Measurements from ENCODE around the gene NAV2.
"Not testable (repeated sequence)": the region's sequence is repeated elsewhere in the genome, so short reads cannot be mapped to it uniquely, and the experiment has no call there.

Gene NAV2

GRCh38 chr11:19912115-19912957 lies 199.7 kb downstream of the NAV2 start:
- DNase-seq = no peak

- DNase-seq = no peak
Observed at GRCh38 chr11:19912958-19913892, 200.6 kb downstream of the NAV2 start.

GRCh38 chr11:19913893-19914249 lies 201.2 kb downstream of the NAV2 start:
- no peak for DNase-seq

GRCh38 chr11:19915808-19916207 lies 203.2 kb downstream of the NAV2 start:
- DNase-seq = no peak

- no peak for DNase-seq
Observed at GRCh38 chr11:19917069-19917468, 204.4 kb downstream of the NAV2 start.

GRCh38 chr11:19918302-19919049 lies 205.8 kb downstream of the NAV2 start:
- DNase-seq = no peak

- DNase-seq = no peak
Observed at GRCh38 chr11:19919050-19919561, 206.5 kb downstream of the NAV2 start.

GRCh38 chr11:19920982-19921381 lies 208.3 kb downstream of the NAV2 start:
- no peak for DNase-seq

GRCh38 chr11:19921976-19922688 lies 209.5 kb downstream of the NAV2 start:
- DNase-seq = no peak

- DNase-seq = no peak
Observed at GRCh38 chr11:19922689-19923035, 210.0 kb downstream of the NAV2 start.

- DNase-seq = no peak
Observed at GRCh38 chr11:19923626-19924025, 211.0 kb downstream of the NAV2 start.

- no peak for DNase-seq
Observed at GRCh38 chr11:19924311-19924710, 211.7 kb downstream of the NAV2 start.

- no peak for DNase-seq
Observed at GRCh38 chr11:19924716-19925115, 212.1 kb downstream of the NAV2 start.

GRCh38 chr11:19927403-19927802 lies 214.8 kb downstream of the NAV2 start:
- not testable (repeated sequence) for DNase-seq

GRCh38 chr11:19929147-19929546 lies 216.5 kb downstream of the NAV2 start:
- DNase-seq = no peak

- no peak for DNase-seq
Observed at GRCh38 chr11:19929655-19930054, 217.0 kb downstream of the NAV2 start.

- no peak for DNase-seq
Observed at GRCh38 chr11:19931141-19931770, 218.6 kb downstream of the NAV2 start.

GRCh38 chr11:19931771-19932369 lies 219.2 kb downstream of the NAV2 start:
- no peak for DNase-seq

- DNase-seq = no peak
Observed at GRCh38 chr11:19933132-19933735, 220.6 kb downstream of the NAV2 start.

GRCh38 chr11:19933801-19934488 lies 221.3 kb downstream of the NAV2 start:
- DNase-seq = no peak

Measured in NCI-H1105 (cell line).